ENCODE measurements around the gene GRK3. TPM values are rescaled to one million over a fixed set of nuclear protein-coding genes. Genes with fewer than 3 reads are reported as not detected.

The GRK3 gene
- total RNA-seq, 3 donors from 2014 or later (not counting 1 experiment from before 2014, with no cell fraction given): 2.2 to 7.2 (median 3.8) TPM

GRCh38 chr22:25672289-25673084, 108.0 kb downstream of the GRK3 start:
- H3K36me3 Mint-ChIP-seq: no peaks in the 10 kb centered on the region
- H3K4me3 Mint-ChIP-seq: no peak overlapping the region
- H3K4me3 ChIP-seq (ENCODE audit: low read length): no peak overlapping the region
- intact Hi-C loops (cut with micrococcal nuclease): no loop called here
- 84% methylated on average over 4 of the region's 5 CpGs for WGBS (ENCODE audit: insufficient coverage)
- no peaks in the 10 kb centered on the region for H3K9me3 ChIP-seq (ENCODE audit: control insufficient read depth, insufficient read depth, low read length)
- no peaks in the 10 kb centered on the region for H3K27me3 ChIP-seq (ENCODE audit: control insufficient read depth, insufficient read depth, low read length)
- no peak overlapping the region for H3K27ac ChIP-seq (ENCODE audit: low read length)
- no peaks in the 10 kb centered on the region for H3K36me3 ChIP-seq (ENCODE audit: control insufficient read depth, insufficient read depth, low read length)
- TF ChIP-seq CTCF (IDR thresholded peaks at IDR 0.05): no peak
- H3K4me1 Mint-ChIP-seq: no peaks in the 10 kb centered on the region
- no peak overlapping the region for H3K27ac Mint-ChIP-seq
- no peaks in the 10 kb centered on the region for H3K4me1 ChIP-seq (ENCODE audit: control insufficient read depth, insufficient read depth, low read length)
- DNase-seq (no peak), ATAC-seq (no peak)
- no peaks in the 10 kb centered on the region for H3K9me3 Mint-ChIP-seq
- H3K27me3 Mint-ChIP-seq (ENCODE audit: low read depth in 2 of 2): no peaks in the 10 kb centered on the region

- H3K4me3 ChIP-seq (ENCODE audit: low read length): no peak overlapping the region
- no peak for TF ChIP-seq CTCF (IDR thresholded peaks at IDR 0.05)
- H3K9me3 ChIP-seq (ENCODE audit: control insufficient read depth, insufficient read depth, low read length): no peaks in the 10 kb centered on the region
- Mint-ChIP-seq H3K36me3 (no peaks in the 10 kb centered on the region), H3K9me3 (no peaks in the 10 kb centered on the region), H3K4me3 (no peak overlapping the region), H3K27me3 (ENCODE audit: low read depth in 2 of 2) (no peaks in the 10 kb centered on the region), H3K27ac (no peak overlapping the region), H3K4me1 (no peaks in the 10 kb centered on the region)
- ATAC-seq: no peak
- DNase-seq: no peak
- H3K36me3 ChIP-seq (ENCODE audit: control insufficient read depth, insufficient read depth, low read length): no peaks in the 10 kb centered on the region
- 98% methylated on average over 5 of the region's 5 CpGs for WGBS (ENCODE audit: insufficient coverage)
- no peaks in the 10 kb centered on the region for H3K27me3 ChIP-seq (ENCODE audit: control insufficient read depth, insufficient read depth, low read length)
- no peak overlapping the region for H3K27ac ChIP-seq (ENCODE audit: low read length)
- H3K4me1 ChIP-seq (ENCODE audit: control insufficient read depth, insufficient read depth, low read length): no peaks in the 10 kb centered on the region
- intact Hi-C loops (cut with micrococcal nuclease): no loop called here
Measured at GRCh38 chr22:25673713-25674112, 109.2 kb downstream of the GRK3 start.

- H3K27ac Mint-ChIP-seq: no peak overlapping the region
- no peak overlapping the region for H3K4me3 ChIP-seq (ENCODE audit: low read length)
- no peak for ATAC-seq
- 94% methylated on average over 3 of the region's 4 CpGs for WGBS (ENCODE audit: insufficient coverage)
- intact Hi-C loops (cut with micrococcal nuclease): no loop called here
- H3K27me3 ChIP-seq (ENCODE audit: control insufficient read depth, insufficient read depth, low read length): no peaks in the 10 kb centered on the region
- no peaks in the 10 kb centered on the region for H3K9me3 Mint-ChIP-seq
- H3K4me1 ChIP-seq (ENCODE audit: control insufficient read depth, insufficient read depth, low read length): no peaks in the 10 kb centered on the region
- no peaks in the 10 kb centered on the region for H3K9me3 ChIP-seq (ENCODE audit: control insufficient read depth, insufficient read depth, low read length)
- no peaks in the 10 kb centered on the region for H3K36me3 ChIP-seq (ENCODE audit: control insufficient read depth, insufficient read depth, low read length)
- no peaks in the 10 kb centered on the region for H3K36me3 Mint-ChIP-seq
- no peak for DNase-seq
- no peaks in the 10 kb centered on the region for H3K4me1 Mint-ChIP-seq
- peaks cover 0 to 2% of the 10 kb centered on the region in 2 donors for H3K27me3 Mint-ChIP-seq (ENCODE audit: low read depth in 2 of 2)
- TF ChIP-seq CTCF (IDR thresholded peaks at IDR 0.05): no peak
- H3K27ac ChIP-seq (ENCODE audit: low read length): no peak overlapping the region
- no peak overlapping the region for H3K4me3 Mint-ChIP-seq
Measured at GRCh38 chr22:25677631-25678030, 113.2 kb downstream of the GRK3 start.

GRCh38 chr22:25680051-25680450, 115.6 kb downstream of the GRK3 start:
- no peaks in the 10 kb centered on the region for H3K36me3 ChIP-seq (ENCODE audit: control insufficient read depth, insufficient read depth, low read length)
- Mint-ChIP-seq H3K4me1 (no peaks in the 10 kb centered on the region), H3K4me3 (no peak overlapping the region), H3K36me3 (no peaks in the 10 kb centered on the region), H3K9me3 (no peaks in the 10 kb centered on the region), H3K27ac (no peak overlapping the region), H3K27me3 (ENCODE audit: low read depth in 2 of 2) (peaks cover 0 to 2% of the 10 kb centered on the region in 2 donors)
- no peaks in the 10 kb centered on the region for H3K4me1 ChIP-seq (ENCODE audit: control insufficient read depth, insufficient read depth, low read length)
- DNase-seq: no peak
- intact Hi-C loops (cut with micrococcal nuclease): no loop called here
- no peak overlapping the region for H3K27ac ChIP-seq (ENCODE audit: low read length)
- ATAC-seq: no peak
- WGBS (ENCODE audit: insufficient coverage): 83% methylated on average over 1 of the region's 2 CpGs
- H3K4me3 ChIP-seq (ENCODE audit: low read length): no peak overlapping the region
- TF ChIP-seq CTCF (IDR thresholded peaks at IDR 0.05): no peak
- no peaks in the 10 kb centered on the region for H3K27me3 ChIP-seq (ENCODE audit: control insufficient read depth, insufficient read depth, low read length)
- H3K9me3 ChIP-seq (ENCODE audit: control insufficient read depth, insufficient read depth, low read length): no peaks in the 10 kb centered on the region
